T-cell (primary cell): ENCODE results near the gene R3HDM1. TPM values are rescaled to one million over a fixed set of nuclear protein-coding genes. Genes with fewer than 3 reads are reported as not detected.
A peak's percentile ranks its signal among the peaks of the same experiment; 100 is the strongest.

ENCODE experiments used
- ATAC-seq, 4 experiments: fragments of 200-7000 bp in 3 of 4; fragments of 150-1000 bp in 1 of 4; cut with Tn5 transposase; replicated peaks in 1 of 4; 1 replicate in 3 of 4; 2 replicates in 1 of 4; pipeline ENCODE4 v1.10.0; 2021; ENCODE audit warnings: moderate library complexity in 3 of 4, mild to moderate bottlenecking in 2 of 4, moderate number of reproducible peaks in 1 of 4
- CTCF ChIA-PET, 2 donors: fragments of 300-600 bp; sonication (Branson Sonifier 250); formaldehyde crosslinking; loops; one replicate each; lab custom pipeline; 2022; ENCODE audit warnings: antibody characterized with exemption in 2 of 2; lab: Charles Lee
- POLR2A ChIA-PET, 2 donors: fragments of 300-600 bp; sonication (Branson Sonifier 250); formaldehyde crosslinking; loops; one replicate each; lab custom pipeline; 2022; ENCODE audit warnings: antibody characterized with exemption in 2 of 2; lab: Charles Lee
- DNase-seq, 35 experiments: peaks; one replicate each; pipeline versions ENCODE4 v3.0.0 to v3.0.0-alpha.2; 2013 to 2023
- H3K27ac ChIP-seq: one replicate; pipeline ENCODE4 v1.5.1; 2013; ENCODE audit warnings: low read length
- H3K27me3 ChIP-seq, 2 experiments: replicated peaks in 1 of 2; 1 replicate in 1 of 2; 2 replicates in 1 of 2; pipeline versions ENCODE4 v1.6.1 to v1.7.0; 2013; ENCODE audit warnings: low read length in 1 of 2, mixed read lengths in 1 of 2; ENCODE audit not compliant: control insufficient read depth in 2 of 2, insufficient read depth in 2 of 2; ENCODE audit errors: extremely low read depth in 1 of 2
- H3K36me3 ChIP-seq, 2 donors: 1 replicate in 1 of 2; 2 replicates in 1 of 2; pipeline versions ENCODE4 v1.6.1 to v1.7.0; 2013; ENCODE audit warnings: low read length in 1 of 2; ENCODE audit not compliant: control insufficient read depth in 2 of 2, insufficient read depth in 1 of 2; ENCODE audit errors: extremely low read depth in 1 of 2
- H3K4me1 ChIP-seq, 2 experiments: 1 replicate in 1 of 2; 2 replicates in 1 of 2; pipeline versions ENCODE4 v1.6.1 to v1.7.0; 2013; ENCODE audit warnings: low read length in 2 of 2, mixed read lengths in 1 of 2; ENCODE audit not compliant: insufficient read depth in 2 of 2, control insufficient read depth in 1 of 2; ENCODE audit errors: extremely low read depth in 1 of 2
- H3K4me3 ChIP-seq, 2 donors: 1 replicate in 1 of 2; 2 replicates in 1 of 2; pipeline versions ENCODE4 v1.5.1 to v1.7.0; 2013; ENCODE audit warnings: mild to moderate bottlenecking in 2 of 2, low read length in 1 of 2, moderate library complexity in 1 of 2; ENCODE audit not compliant: control insufficient read depth in 1 of 2; ENCODE audit errors: extremely low read depth in 1 of 2
- H3K9me3 ChIP-seq: 2 replicates; pipeline ENCODE4 v1.7.0; 2013
- H3K27ac Mint-ChIP-seq, 2 donors: one replicate each; pipeline ENCODE4 v1.8.0; 2020 to 2021; ENCODE audit warnings: mild to moderate bottlenecking in 2 of 2, mixed read lengths in 2 of 2
- H3K27me3 Mint-ChIP-seq, 2 donors: one replicate each; pipeline ENCODE4 v1.8.0; 2021 to 2022; ENCODE audit warnings: mixed read lengths in 2 of 2
- H3K36me3 Mint-ChIP-seq: one replicate; pipeline ENCODE4 v1.8.0; 2021; ENCODE audit warnings: mixed read lengths
- H3K4me1 Mint-ChIP-seq, 3 donors: one replicate each; pipeline ENCODE4 v1.8.0; 2020 to 2022; ENCODE audit warnings: mixed read lengths in 3 of 3, mild to moderate bottlenecking in 1 of 3
- H3K4me3 Mint-ChIP-seq, 3 donors: one replicate each; pipeline ENCODE4 v1.8.0; 2020 to 2022; ENCODE audit warnings: mild to moderate bottlenecking in 3 of 3, mixed read lengths in 3 of 3, moderate library complexity in 3 of 3
- H3K9me3 Mint-ChIP-seq, 3 donors: one replicate each; pipeline ENCODE4 v1.8.0; 2020 to 2022; ENCODE audit warnings: mixed read lengths in 3 of 3
- WGBS: methylation state at CpG from one replicate; pipeline ENCODE4 v1.1.5; 2013; ENCODE audit warnings: missing lambda C conversion rate; ENCODE audit not compliant: insufficient coverage; 5-methylcytosine and 5-hydroxymethylcytosine counted together
- total RNA-seq, 35 experiments: library from RNA in 6 of 35; stranded (reverse) in 6 of 35; fragments of 120-200 nt in 1 of 35; gene quantifications; one replicate each; pipeline versions ENCODE4 v1.2.1 to v1.2.4 and lab custom pipeline; 2013 to 2026

R3HDM1 gene
- total RNA-seq, 5 donors from 2014 or later (not counting 1 experiment from before 2014, with no cell fraction given): 38.4 to 44.8 (median 41.9) TPM

DNA sequence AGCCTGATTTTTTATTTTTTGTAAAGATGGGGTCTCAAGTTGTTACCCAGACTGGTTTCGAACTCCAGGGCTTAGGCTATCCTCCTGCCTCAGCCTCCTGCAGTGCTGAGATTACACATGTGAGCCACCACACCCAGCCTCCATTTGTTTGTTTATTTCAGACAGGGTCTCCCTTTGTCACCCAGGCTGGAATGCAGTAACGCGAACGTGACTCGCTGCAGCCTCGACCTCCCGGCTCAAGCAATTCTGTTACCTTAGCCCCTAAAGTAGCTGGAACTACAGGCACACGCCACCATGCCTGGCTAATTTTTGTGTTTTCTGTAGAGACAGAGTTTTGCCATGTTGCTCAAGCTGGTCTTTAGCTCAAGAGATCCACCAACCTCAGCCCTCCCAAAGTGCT, 237.6 kb downstream of the R3HDM1 start:
- POLR2A ChIA-PET: interaction anchor here in 1 of 2 donors (0.6 kb wide), 1 partner anchor 318 kb away, joined by 3 read pairs; no protein-coding TSS in a partner anchor
- Histone ChIP-seq H3K36me3 (peaks cover 12 to 77% of the 10 kb centered on the region in 2 donors), H3K4me3 (no peak overlapping the region), H3K27me3 (no peaks in the 10 kb centered on the region), H3K9me3 (no peaks in the 10 kb centered on the region), H3K4me1 (no peaks in the 10 kb centered on the region), H3K27ac (no peak overlapping the region)
- DNase-seq (no peak), ATAC-seq (no peak)
- WGBS: 92% methylated on average over 8 of the region's 8 CpGs
- Mint-ChIP-seq H3K36me3 (peaks cover 39% of the 10 kb centered on the region), H3K4me1 (peaks cover 0 to 5% (median 0%) of the 10 kb centered on the region in 3 donors), H3K27ac (no peak overlapping the region), H3K27me3 (no peaks in the 10 kb centered on the region), H3K9me3 (no peaks in the 10 kb centered on the region), H3K4me3 (no peak overlapping the region)
- CTCF ChIA-PET: no interaction called here

DNA sequence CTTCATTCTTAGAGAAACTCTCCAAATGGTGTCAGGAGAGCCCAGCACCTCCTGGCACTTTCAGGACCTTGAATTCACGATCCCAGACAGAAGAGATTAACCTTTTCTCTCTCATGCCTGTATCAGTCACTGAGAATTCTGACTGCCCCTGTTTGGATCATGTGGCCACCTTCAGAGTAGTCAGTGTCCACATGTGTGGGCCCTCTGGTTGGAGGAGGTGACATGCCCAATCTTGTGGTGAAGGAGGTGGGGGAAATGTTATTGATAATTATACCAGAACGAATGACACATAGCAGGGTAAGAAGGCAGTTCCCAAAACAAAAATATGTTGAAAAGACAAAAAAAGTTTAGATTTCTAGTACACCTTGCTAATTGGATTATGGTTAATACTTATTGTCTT, 242.0 kb downstream of the R3HDM1 start:
- Histone ChIP-seq H3K27me3 (no peaks in the 10 kb centered on the region), H3K9me3 (no peaks in the 10 kb centered on the region), H3K27ac (no peak overlapping the region), H3K36me3 (peaks cover 15 to 78% of the 10 kb centered on the region in 2 donors), H3K4me3 (no peak overlapping the region), H3K4me1 (no peaks in the 10 kb centered on the region)
- peaks cover 40% of the 10 kb centered on the region for H3K36me3 Mint-ChIP-seq
- no peaks in the 10 kb centered on the region for H3K9me3 Mint-ChIP-seq
- CTCF ChIA-PET: interaction anchor here in 1 of 2 donors (1.0 kb wide), 1 partner anchor 19 kb away, joined by 3 read pairs; no protein-coding TSS in a partner anchor
- POLR2A ChIA-PET: no interaction called here
- ATAC-seq (no peak), DNase-seq (no peak)
- H3K27ac Mint-ChIP-seq: peak overlapping the region in 1 of 2 donors; percentile 2
- H3K4me3 Mint-ChIP-seq: no peak overlapping the region
- WGBS: 100% methylated on average over 1 of the region's 2 CpGs
- no peaks in the 10 kb centered on the region for H3K4me1 Mint-ChIP-seq
- no peaks in the 10 kb centered on the region for H3K27me3 Mint-ChIP-seq

DNA sequence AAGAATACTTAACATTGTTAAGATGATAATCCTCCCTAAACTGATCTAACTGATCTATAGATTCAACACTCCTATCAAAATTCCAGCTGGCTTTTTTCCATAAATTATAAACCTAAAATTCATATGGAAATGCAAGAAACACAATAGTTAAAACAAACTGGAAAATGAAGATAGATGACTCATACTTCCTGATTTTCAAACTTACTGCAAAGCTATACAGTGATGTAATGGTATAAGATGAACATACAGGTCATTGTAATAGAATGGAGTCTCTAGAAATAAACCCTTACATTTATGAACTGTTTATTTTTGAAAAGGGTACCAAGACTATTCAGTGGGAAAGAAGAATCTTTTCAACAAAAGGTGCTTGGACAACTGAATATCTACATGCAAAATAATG, 242.6 kb downstream of the R3HDM1 start:
- H3K27me3 Mint-ChIP-seq: no peaks in the 10 kb centered on the region
- H3K4me3 Mint-ChIP-seq: no peak overlapping the region
- CTCF ChIA-PET: interaction anchor here (0.6 to 1.0 kb wide), 2 partner anchors 19 to 613 kb away, joined by 3 read pairs; no protein-coding TSS in a partner anchor
- Histone ChIP-seq H3K27me3 (no peaks in the 10 kb centered on the region), H3K9me3 (no peaks in the 10 kb centered on the region), H3K4me1 (no peaks in the 10 kb centered on the region), H3K4me3 (no peak overlapping the region), H3K36me3 (peaks cover 15 to 80% of the 10 kb centered on the region in 2 donors), H3K27ac (no peak overlapping the region)
- no peak overlapping the region for H3K27ac Mint-ChIP-seq
- no peak for DNase-seq
- POLR2A ChIA-PET: no interaction called here
- no peak for ATAC-seq
- no peaks in the 10 kb centered on the region for H3K4me1 Mint-ChIP-seq
- H3K36me3 Mint-ChIP-seq: peaks cover 42% of the 10 kb centered on the region
- H3K9me3 Mint-ChIP-seq: no peaks in the 10 kb centered on the region

Other genes starting within 250 kb of the R3HDM1 start
- 1 to 10 TPM; 3.3 to 8.6 (median 5.3) TPM for gene ZRANB3, start 266 bp upstream of the R3HDM1 start, total RNA-seq
- gene UBXN4, start 210.4 kb downstream of the R3HDM1 start, total RNA-seq: 100 to 1,000 TPM in 4 of 5 donors, 10 to 100 TPM in 1; 96.6 to 140 (median 121) TPM